Activated CD8-positive, alpha-beta memory T cell treated with anti-CD3 and anti-CD28 coated beads for 4 hours (primary cell): ENCODE results near the gene EGFL7.

Experiments
- DNase-seq, 2 donors: peaks; one replicate each; pipeline ENCODE4 v3.0.0-alpha.2; 2020; ENCODE audit warnings: low read depth in 2 of 2

EGFL7 gene

DNA sequence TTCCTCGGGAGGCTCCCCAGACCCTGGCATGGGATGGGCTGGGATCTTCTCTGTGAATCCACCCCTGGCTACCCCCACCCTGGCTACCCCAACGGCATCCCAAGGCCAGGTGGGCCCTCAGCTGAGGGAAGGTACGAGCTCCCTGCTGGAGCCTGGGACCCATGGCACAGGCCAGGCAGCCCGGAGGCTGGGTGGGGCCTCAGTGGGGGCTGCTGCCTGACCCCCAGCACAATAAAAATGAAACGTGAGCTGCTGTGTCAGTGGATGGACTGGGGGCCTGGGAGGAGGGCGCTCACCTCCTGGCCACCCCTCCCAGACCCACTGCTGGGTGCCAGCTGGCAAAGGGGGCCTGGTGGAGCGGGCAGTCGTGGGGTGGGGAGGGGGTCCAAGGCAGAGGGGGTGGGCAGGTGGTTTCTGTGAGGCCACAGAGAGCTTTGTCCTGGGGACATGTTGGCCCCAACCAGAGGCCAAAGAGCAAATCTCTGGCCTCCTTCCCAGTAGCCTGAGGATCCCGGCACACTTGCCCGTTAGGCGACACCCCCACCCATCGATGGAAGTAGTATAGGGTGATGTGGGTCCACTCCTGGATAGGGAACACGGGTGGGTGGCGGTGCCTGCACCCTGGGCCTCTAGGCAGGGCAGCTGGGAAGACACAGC is 9.8 kb downstream of the EGFL7 start:
- no peak for DNase-seq

DNA sequence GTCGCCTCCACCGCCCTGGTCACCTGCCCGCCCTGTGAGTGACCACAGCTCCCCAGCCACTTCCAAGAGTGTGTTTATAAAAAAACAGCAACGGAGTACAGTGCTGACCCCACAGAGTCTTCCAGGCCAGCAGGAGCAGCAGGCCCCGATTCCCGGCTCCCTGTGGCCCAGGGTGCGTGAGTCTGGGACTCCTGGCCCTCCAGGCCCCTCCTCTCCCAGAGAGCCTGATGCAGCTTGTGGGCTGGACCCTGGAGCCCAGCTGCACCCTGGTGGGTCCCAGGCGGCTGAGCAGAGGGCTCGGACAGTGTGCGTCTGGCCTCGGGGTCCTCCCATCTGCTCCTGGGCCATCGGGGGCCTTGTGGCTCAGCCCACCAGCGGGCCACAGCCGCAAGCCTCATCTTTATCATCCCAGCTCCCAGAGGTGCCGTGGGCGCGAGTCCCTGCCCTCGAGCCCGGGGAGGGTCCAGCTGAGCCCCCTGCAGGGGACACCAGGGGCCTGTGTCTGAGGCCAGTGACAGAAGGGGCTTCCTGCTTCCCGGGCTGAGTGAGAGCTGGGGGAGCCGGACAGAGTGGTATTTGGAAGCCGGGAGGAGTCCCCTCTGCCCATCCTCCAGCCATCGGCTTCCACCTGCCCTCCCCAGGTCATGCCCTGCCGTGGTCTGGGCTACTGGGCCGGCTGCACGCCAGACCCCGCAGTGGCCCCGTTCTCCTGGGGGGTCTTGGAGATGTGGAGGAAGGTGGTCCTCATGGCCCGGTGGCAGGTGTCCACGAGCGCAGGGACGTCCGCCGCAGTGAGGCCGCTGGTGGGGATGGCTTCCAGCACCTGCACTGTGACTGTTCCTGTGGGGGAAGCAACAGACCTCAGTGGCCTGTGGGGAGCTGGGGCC is 10.6 kb downstream of the EGFL7 start:
- DNase-seq, result no peak

DNA sequence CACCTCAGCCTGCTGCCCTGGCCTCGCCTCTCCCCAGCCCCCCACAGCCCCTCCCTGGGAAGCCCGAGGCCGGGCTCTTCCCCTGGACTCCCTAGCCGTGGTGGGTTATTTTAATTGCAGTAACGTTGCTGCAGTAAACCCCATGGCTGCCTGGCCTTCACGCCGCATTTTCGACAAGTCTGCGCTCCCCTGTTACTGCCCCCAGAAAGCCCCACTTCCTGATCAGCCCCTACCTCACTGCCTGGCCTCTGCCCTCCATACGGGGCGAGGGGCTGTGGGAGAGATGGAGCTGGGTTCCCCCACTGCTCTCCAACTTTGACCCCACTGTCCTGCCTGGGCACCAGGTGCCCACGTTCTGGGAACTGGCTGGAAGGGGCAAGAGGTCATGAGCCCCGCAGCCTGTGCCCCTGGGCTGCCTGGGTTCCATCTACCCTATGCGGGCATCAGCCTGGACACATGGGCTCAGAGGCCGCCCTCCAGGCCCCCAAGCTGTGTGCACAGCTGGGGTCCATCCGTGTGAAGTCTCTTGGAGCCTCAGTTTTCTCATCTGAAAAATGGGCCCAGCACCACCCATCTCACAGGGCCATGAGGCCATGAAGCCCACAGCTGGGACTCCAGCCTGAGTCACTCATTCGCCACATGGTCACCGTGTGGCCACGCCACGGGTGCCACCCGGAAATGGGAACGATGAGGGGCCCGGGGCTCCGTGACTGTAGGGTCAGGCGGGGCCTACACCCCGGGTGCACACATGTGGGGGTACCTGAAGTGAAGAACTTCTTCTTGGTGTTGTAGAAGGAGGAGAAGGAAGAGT is 11.5 kb downstream of the EGFL7 start:
- no peak for DNase-seq

DNA sequence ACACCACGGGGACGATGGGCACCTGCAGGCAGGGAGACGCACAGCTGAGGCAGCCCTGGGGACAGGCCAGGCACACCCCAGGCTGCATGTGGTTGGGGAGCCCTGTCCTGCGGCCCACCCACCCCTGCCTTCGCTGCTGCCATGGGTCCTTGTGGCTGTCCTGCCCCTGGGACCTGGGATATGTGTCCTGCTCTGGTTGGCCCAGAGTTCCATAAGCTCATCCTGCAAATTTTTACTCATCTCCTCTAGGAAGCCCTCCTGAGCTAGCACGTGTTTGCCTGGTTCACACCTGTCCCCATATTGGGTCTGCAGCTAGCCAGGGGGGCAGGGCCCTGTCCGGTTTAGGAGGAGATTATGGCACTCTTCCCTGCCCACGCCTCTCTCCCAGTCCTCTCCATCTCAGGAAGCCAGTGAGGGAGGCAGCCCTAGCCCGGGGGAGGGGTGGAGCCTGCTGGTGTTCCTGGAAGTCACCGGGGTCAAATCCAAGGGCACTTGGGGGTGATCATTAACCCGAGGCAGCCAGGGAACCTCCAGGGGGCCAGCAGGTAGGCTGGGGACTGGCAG is 12.2 kb downstream of the EGFL7 start:
- DNase-seq, result no peak

DNA sequence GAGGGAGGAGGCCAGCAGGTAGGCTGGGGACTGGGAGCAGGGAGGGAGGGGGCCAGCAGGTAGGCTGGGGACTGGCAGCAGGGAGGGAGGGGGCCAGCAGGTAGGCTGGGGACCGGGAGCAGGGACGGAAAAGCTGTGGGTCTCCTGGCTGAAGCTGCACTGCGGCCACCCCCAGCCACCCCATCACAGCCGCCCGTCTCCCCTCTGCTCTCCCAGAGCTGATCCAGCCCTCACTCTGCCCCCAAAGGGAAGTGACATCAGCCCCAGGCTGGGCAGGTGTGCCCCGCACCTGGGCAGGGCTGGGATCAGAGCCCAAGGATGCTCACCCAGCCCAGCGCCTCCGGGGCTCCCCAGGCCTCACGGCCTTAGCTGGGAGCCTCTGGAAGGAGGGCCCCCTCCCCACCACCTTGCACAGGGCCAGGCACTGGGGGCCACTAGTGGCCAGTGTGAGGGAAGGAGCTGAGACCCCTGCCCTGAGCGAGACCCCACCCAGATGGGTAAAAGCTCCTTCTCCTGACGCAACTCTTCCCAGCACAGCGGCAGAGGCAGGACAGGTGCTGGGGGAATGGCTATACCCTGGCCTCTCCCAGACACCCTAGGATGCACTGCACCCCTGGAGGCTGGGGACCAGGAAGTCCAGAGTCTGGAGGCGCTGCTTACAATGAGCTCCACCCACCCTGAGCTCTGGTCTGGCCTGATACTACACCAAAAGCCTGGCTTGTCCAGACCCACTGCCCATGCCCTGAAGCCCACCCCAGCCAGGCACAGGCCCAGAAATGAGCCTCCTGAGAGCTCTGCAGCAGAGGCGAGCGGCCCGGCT is 13.0 kb downstream of the EGFL7 start:
- DNase-seq, result no peak

DNA sequence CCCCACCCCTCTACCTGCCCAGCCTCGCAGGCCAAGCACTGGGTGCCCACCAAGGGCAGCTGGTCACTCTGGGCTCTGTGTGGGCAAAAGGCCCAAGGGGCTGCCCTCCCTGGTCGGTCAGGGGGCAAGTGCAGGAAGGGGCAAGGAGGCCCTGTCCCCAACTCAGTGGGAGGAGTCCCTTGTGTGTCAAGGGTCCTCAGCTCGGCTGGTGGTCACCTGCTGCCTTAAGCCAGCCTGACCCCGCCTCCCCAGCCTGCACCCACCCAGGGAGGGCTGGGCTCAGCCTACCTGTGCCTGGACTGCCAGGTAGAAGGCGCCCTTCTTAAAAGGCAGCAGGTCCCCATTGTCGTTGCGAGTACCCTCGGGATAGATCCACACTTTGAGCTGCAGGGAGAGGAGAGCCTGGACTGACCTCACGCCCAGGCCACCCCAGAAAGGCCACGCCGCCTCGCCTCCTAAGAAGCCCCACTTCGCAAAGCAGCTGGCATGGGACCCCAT is 13.6 kb downstream of the EGFL7 start:
- no peak for DNase-seq

DNA sequence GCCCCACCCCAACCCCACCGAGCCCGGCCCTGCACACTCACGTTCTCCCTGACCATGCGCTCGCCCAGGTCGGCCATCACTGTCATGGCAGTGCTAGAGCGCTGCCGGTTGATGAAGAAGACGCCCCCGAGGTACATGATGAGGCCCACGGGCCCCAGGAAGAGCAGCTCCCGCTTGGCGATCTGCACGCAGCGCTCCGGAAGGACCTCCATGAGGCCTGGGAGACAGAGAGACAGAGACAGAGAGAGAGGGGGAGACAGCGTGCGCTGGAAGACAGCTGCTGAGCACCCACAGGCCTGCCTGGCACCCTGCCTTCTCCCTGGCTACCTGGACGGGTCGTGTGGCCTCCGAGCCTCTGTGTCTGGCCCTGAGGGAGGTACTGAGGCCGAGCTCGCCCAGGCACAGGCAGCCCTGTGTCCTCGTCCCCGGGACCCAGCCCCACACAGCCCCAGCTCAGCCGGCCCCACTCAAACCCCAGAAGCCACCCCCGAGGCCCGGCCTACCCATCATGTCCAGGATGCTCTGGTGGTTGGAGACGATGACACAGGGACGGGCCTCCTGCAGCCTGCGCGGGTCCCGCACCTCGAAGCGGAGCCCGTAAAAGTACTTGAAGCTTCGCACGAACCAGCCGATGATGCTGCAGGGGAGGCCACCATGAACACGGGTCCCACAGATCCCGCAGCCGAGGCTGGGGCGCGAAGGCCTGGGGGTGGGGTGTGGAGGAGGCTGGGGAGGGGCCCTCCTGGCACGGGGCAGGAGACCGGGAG is 14.4 kb downstream of the EGFL7 start:
- DNase-seq, result no peak

DNA sequence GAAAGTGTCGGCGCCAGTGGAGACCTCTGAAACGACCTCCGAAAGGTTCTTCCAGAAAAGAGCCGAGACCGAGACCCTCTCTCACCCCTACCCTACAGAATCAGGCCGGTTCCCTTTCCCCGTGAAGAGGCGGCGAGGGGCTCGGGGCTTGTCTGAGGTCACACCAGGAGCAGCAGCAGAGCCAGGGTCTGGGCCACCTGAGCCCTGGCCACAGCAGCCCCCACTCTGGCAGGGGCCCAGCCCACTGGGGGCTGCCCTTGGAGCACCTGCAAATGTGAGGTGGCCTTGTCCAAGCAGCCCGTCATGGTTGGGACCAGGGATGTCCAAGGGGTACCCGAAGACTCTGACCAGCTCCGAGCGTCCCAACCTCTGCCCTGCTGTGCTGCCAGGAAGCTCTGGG is 15.3 kb downstream of the EGFL7 start:
- no peak for DNase-seq

DNA sequence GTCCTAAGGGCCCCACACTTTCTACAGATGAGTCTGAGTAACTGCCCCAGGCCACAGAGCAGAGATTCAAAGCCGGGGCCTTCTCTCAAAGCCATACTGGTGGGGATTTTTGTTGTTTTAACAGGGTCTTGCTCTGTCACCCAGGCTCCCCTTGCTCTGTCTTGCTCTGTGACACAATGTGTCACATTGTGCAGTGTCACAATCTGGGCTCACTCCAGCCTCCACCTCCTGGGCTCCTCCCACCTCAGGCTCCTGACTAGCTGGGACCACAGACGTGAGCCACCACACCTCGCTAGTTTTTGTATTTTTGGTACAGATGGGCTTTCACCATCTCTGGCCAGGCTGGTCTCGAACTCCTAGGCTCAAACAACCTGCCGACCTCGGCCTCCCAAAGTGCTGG is 15.9 kb downstream of the EGFL7 start:
- DNase-seq, result no peak

DNA sequence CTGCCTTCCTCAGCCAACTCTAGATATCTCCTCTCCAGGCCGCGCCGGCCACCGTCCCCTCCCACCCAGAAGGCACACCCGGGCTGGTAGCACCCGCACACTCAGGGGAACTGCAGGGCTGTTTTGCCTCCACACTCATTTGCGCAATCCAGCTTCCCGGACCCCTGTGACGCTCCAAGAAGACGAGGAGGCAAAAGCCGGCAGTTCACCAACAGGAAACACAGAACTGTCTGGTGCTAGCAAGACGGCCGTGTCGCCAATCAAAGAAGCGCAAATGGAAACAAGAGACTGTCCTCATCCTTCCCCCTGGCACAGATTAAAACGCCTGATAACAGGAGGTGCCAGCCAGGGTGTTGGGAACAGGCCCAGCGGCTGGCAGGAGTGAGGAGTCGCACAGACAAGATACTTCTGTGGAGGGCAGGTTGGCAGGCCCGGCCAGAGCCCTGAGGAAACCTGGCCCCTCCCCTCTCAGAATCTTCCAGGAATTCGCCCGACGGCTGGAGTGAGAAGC is 16.8 kb downstream of the EGFL7 start:
- no peak for DNase-seq

DNA sequence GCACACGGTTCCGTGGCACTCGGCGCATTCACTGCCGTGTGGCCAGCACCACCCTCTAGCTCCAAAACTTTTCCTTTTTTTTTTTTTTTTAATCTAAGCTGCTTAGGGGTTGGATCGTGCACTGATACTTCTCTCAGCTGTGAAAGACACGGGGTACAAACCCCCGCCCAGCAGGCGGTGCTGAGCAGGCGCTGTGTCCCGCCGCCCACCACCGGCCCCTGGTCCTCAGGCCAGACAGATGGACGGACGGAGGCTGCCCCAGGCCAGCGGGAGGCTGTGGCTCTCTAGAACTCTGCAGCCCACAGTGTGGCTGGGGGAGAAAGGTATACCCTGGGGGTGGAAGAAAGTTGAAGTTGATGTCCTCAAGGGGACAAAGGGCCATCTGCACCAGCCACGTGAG is 18.3 kb downstream of the EGFL7 start:
- DNase-seq, result no peak

DNA sequence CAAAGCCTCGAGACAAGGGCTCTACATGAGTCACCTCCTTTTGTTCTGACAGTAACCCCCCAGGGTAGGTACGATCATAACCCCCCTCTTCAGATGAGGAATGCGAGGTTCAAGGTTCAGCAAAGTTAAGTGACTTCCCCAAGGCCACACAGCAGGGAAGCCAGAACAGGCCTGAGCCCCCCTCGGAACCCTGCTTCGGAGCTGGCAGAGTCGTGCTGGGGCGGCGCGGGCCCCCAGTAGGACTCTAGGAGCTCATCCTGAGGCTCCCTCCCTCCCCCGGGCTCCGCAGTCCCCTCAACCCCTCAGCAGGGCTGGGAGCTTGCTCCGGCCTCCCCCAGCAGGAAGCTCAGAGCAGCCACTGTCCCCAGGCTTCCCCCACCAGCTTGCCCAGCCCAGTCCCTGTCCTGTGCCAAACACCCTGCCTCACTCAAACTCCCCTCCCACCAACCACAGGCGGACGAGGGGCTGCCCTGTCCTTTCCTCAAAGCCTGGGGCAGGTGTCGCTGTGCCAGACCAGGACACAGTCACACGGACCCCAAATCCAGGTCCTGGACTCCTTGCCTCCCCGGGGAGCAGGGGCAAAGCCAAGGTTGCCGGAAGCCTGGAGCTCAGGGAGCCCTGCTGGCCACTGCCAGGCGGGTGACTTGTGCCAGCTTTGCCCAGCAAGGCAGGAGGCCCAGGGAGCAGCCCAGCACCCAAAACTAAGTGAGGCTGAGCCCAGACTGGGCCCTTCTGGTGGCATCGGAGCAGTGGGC is 19.4 kb downstream of the EGFL7 start:
- DNase-seq, result no peak

DNA sequence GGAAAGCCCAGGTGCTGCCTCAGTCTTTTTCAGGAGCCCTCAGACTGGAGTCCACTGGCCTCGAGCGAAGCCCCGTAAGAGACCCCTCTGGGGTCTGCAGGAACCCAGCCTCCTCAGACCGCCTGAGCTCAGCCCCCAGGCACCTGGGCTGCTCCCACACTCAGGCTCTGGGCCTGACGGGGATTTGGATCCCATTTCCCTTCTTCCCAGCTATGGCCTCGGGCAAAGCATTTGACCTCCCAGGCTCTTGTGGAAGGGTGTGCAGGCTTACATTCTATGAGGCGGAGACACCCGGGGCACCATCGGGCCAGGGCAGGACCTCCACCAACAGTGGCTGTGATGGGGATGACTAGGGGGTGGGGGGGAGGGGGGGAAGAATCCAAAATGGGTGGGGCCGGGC is 20.0 kb downstream of the EGFL7 start:
- DNase-seq, result no peak

DNA sequence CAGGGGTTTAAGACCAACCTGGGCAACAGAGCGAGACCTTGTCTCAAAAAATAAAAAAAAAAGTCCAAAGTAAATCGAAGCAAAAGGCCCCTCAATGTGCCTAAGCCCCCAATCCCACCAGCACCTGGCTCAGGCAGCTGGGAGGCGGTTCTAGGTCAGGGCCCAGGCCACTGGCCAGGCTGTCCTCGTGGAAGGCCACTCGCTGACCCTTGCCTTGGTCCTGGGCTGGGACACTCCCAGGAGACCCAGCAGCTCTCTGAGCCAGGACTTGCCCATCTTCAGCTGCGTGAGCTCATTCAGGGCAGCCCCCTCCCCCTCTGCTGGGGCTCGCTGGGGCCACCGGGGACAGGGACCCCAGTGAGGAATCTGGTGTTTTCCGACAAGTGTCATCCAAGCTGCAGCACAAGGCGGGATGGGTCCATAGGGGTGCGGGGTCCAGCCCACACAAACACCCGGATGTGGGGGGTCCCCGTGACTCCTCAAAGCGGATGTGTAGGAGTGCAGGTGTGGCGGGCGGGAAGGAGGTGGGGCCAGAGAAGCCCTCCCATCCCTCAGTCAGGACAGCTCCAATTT is 20.5 kb downstream of the EGFL7 start:
- no peak for DNase-seq

DNA sequence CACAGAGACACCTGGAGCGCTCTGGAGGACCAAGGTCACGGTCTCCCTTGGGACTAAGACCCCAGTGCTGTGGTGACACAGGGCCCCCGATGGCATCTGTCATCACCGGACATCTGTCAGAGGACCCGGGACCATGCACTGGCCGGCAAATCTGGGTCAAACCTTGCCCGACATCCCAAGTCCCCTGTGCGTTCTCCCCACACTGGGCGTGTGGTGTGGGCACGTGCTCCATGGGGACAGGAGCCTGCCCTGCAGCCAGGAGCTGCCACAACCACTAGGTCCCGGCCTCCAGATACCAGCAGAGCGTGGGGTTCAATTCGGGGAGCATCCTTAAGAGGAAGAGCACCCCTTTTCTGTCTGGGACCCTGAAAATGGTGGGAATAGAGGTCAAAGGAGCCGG is 21.0 kb downstream of the EGFL7 start:
- DNase-seq, result no peak

DNA sequence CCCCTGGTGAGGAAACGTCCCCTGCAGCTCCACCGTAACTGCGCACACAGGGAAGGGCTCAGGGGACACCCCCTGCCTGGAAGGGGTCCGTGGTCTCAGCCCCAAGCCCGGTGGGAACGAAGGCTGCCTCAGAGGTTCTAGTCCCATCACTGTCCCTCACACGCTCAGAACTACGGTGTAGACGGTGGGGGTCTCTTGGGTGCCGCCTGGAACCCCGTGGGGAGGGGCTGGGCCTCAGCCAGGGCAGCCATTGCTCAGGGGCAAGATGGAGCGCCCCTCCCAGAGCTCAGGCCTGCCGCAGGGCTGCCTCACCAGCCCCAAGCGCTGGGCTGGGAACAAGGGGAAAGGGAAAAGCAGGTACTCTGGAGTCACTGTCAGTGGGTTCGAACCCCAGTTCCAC is 21.6 kb downstream of the EGFL7 start:
- no peak for DNase-seq

DNA sequence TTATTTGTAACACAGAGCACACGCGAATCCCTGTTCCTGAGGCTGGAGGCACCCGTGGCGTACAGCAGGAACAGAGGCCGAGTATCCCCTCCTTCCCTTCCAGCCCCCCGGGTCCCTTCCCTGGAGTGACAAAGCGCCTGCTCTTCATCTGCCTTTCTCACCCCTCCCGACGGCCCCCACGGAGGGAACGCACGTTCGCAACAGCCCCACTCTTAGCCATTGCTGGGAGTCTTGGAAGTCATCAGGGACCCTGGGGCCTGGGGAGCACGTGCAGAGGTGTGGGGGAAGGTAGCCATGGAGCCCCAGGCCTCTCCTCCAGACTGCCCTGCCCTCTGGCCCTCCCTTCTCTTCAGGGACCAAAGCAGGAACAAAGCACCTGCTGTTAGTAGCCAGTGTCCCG is 22.1 kb downstream of the EGFL7 start:
- DNase-seq, result no peak

DNA sequence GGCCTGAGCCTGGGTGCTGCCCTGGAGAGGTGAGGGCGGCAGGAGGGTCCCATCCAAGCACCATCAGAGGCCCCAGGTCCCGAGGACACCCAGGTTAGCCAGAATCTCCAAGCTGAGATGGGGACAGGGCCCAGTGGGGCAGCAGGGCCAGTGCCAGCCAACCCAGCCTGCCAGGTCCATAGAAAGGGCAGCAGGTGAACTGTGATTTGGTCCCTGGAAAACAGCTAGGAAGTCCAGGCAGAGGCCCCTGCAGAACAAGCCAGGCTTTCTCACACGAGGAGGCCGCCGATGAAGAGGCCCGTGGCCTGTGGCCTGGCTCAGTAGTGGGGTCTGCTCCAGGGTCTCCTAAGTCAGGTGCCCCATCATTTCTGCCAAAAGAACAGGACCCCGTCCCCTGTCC is 22.5 kb downstream of the EGFL7 start:
- DNase-seq, result no peak
